ENCODE measurements around the gene TIMP2.
"Not testable (repeated sequence)": the region's sequence is repeated elsewhere in the genome, so short reads cannot be mapped to it uniquely, and the experiment has no call there.

TIMP2 gene

DNA sequence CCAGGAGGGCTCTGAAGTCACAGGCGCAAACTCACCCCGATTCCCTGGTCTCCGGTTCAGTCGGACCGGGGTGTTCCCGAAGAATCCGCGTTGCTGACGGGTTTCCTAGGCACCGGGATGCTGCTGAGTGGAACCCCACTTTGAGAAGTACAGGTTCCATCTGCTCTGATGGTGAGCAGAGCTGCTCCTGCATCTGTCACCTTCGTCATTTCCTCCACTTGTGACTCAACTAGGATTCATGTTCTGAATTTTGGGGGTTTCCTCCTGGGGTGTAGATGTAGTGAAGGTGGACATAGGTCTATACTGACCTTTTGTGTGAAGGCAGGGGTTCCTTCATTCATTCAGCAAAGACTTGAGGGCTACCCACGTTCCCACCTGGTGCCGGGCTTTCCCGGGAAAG lies 29.5 kb upstream of the TIMP2 start:
- no peak for DNase-seq

DNA sequence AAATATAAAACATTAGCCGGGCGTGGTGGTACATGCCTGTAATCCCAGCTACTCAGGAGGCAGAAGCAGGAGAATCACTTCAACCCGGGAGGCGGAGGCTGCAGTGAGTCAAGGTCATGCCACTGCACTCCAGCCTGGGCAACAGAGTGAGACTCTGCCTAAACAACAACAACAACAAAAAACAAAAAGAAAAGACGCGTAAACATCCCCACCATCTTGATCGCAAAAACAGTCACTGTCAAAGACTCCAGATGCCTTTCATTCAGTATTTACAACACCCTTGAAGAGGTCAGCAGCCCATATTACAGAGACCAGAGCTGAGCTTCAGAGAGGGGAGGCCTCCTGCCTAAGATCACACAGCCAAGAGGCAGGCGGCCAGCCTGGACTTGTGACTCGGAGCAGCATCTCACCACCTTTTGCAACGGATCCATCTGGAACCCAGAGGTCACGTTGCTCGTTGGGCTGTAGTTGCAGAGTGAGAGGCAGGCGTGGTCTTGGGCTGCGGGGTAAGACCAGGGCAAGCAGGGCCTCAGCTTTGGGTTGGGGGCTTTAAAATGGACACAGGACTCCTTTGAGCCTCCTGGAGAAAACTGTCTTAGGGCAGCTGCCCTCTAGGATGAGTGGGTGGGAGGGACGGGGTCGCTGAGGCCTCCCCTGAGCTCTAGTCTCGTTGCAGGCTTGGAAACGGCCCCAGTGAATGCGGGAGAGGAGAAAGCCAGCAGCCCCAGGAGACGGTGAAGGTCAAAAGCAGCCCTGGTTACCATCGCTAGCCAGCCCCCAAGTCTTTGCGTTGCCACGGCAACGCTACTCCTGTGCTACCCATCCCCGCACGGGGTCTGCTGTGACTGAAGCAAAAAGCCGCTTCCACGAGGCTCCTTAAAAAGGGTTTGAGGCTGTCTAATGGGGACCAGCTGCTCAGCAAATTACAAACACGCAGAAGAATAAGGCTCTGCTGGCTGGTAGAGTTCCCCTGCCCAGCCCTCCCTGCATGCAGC lies 28.5 kb upstream of the TIMP2 start:
- DNase-seq: no peak

DNA sequence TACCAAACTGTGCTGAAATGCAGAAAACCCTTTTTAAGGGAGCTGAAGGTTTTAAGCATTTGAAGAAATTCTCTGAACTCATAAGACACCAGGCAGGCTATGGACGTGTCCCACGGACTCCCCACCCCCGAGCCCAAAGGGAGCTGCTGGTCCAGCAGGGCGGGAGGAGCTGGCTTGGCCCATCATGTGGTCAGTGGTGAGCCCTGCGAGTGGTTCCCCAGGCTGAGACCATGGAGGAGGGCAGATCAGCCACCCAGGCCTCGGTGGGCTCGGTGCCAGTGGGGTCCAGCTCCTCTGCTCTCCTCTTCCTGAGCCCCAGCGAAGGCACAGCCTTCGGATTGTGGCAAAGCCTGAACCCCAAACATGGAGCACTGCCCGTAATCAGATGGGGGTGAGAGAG lies 27.5 kb upstream of the TIMP2 start:
- DNase-seq: no peak

DNA sequence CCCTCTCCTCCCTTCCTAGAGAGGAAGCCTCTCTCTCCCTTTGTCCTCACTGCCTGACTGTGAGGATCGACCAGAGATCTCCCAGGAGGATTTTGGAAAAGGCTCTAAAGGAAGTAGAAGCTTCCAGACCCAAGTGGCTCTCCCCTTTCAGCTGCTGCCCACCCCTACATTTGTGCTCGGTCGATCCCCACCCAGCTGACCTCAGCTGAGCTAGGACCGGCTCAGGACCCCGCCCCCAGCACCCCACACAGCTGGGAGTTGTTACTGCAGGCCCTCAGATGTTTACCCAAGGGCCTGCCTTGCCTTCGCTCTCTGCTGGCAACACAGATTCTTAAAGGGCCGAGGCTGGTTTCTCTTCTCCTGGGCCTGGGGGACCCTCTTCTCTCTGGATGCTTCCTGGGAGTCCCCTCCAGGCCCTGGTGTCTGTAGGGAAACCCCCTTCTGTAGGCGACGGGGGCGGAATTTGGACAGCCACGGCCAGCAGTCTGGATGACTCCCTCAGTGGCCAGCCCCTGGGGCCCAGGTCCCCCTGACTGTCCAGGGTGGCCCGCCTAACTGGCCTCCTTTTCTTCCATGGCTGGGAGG lies 26.9 kb upstream of the TIMP2 start:
- no peak for DNase-seq

DNA sequence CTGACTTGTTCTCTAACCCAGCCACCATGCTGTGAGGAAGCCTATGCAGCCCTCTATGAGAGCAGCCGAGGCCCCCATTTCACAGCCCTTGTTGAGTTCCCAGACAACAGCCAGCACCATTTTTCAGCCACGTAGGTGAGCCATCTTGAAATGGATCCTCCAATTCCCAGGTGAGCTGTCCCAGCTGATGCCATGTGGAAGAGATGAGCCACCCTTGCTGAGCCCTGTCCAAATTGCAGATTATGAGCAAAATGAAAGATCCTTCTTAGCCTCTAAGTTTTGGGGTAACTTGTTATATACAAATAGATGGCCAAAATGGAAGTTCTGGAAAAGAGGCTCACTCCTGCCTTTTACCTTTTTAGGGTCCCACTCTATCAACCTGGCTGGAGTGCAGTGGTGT lies 25.7 kb upstream of the TIMP2 start:
- DNase-seq: no peak

DNA sequence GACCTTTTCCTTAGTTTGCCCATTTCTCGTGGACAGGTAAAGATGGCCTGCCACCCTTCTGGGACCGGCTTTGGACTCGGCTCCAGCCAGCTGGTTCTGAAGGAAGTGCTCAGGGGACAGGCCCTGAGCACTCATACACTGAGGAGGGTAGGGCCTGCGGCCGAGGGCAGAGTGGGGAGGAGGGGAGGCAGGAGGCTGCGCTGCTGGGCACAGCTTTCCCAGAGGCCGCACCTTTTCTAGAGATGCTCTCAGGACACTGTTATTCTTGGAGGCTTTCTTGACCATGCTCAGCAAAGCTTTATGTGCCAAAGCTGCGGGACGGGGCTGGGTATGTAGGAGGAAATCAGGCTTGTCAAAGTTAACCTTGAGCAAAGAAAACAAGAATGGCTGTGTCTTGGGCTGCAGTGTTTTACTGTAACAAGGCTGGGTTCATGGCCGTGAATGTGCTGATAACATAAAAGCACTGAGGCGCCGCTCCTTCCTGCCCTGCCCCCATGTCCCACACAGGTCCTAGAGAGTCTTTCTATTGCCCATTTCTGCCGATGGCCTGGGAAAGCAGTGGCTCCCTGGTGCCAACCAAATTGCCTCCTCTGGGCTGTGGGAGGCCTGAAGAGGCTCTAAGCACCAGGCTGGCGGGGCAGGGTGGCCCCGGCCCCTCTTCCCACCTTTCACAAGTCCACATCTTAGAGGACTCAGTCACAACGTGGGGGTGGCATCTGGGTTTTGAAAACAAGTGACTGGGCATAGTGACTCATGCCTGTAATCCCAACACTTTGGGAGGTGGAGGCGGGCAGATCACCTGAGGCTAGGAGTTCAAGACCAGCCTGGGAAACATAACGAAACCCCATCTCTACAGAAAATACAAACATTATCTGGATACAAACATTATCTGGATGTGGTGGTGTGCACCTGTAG lies 22.3 kb upstream of the TIMP2 start:
- no peak for DNase-seq

DNA sequence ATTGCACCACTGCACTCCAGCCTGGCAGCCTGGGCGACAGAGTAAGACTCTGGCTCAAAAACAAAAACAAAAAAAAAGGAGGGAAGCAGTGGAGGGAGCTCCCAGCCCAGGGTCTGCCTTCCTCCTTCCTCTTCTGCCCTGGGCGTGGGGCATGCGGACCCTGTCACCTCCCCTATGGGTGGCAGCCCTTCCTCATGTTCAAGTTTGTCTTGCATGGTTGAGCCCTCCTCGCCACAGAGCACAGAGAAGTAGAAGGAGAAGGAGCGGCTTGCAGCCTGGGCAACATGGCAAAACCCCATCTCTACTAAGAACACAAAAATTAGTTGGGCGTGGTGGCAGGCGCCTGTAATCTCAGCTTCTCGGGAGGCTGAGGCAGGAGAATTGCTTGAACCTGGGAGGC lies 21.4 kb upstream of the TIMP2 start:
- DNase-seq: no peak

DNA sequence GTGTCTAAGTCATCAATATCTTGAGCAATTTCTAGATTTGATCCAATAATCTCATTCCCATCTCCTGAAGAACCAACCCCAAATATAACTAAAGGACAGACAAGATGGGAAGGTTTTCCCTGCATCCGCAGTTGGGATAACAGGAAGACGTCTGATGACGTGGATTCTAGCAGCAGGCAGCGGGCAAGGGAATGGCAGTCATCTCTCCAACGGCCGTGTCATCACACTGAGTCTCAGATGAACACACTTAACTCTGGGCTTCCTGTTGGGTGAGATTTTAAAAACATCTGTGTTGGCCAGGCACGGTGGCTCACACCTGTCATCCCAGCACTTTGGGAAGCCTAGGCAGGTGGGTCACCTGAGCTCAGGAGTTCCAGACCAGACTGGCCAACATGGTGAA lies 20.9 kb upstream of the TIMP2 start:
- DNase-seq: no peak

DNA sequence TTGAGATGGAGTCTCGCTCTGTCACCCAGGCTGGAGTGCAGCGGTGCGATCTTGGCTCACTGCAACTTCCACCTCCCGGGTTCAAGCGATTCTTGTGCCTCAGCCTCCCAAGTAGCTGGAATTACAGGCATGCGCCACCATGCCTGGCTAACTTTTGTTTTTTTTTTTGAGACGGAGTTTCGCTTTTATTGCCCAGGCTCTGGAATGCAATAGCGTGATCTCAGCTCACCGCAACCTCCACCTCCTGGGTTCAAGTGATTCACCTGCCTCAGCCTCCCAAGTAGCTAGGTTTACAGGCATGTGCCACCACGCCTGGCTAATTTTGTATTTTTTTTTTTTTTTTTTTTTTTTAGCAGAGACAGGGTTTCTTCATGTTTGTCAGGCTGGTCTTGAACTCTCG lies 20.3 kb upstream of the TIMP2 start:
- not testable (repeated sequence) for DNase-seq

DNA sequence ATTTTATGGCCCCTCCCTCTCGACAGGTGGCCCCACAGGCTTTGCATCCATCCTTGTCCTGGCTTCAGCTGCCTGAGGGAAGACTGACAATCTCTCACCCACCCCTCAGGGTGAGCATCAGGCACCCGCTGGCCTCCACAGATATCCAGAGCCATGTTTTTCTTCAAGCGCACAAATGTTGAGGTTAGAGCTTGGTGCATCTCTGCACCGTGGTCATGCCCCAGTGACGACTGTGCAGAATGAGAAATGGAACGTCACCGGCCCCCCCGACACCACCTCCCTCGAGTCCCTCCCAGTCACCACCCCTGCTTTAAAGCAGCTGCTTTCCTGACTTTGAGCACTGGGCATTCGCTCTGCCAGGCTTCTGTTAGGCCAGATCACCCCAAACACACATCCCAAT lies 19.8 kb upstream of the TIMP2 start:
- DNase-seq: peak; percentile 13

DNA sequence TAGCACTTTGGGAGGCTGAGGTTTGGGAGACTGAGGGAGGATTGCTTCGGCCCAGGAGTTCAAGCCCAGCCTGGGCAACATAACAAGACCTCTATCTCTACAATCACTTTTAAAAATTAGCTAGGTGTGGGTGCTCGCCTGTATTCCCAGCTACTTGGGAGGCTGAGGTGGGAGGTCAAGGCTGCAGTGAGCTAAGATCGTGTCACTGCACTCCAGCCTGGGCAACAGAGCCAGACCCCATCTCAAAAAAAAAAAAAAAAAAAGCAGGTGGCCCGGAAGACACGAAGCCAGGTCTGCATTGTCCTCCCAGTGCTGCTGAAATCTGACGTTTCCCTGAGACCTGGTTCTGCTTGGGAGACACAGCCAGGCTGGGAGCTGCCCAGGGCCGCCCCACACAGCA lies 18.8 kb upstream of the TIMP2 start:
- DNase-seq: no peak

DNA sequence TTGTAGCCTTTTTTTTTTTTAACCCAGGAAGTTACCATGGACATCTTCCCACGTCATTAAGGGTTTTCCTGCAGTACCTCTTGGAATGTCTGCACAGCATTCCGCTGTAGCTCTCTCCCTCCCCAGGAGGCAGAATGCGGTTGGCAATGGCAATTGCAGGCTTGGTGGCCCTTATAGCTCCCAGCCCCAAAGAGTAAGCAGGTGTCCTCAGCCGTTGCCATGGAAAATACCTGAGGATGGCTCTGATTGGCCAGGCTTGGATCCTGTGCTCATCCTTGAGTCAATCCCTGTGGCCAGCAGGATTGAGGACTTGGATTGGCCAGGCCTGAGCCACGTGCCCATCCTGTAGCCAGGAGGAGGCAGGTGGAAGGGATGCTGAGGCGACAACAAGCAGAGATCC lies 15.5 kb upstream of the TIMP2 start:
- DNase-seq: peak; percentile 94

DNA sequence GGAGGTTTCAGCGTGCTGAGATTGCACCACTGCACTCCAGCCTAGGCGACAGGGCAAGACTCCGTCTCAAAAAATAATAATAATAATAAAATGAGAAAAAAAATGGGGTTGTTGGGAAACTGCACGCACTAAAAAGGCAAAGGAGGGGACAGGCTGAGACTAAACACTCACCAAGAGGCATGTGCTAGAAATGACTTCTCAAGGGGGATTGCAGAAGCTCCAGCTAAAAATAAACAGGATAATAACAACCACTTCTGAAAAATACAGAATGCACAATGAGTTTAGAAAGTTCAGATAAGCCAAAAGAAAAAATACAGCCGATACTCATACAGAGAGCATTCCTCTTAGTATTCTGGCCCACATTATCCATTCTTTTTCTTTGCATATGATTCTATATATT lies 15.1 kb upstream of the TIMP2 start:
- DNase-seq: no peak

DNA sequence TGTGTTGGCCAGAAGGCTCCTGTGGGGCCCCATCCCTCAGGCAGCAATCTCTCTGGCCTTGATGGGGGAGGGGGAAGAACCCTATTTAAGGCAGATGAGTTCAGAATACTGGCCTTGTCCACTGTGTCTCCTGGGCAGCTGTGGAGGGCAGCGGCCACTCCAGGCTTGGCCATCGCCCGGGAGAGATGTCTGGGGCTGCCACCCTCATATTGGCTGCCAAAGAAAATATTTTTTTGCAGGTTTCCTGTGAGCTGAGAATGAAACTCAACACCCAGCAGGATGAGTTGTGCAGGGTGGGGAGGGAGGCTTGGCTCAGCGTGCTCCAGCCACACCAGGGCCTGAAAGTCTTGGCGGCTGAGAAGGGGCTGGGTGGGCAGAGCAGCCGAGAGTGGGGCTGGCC lies 14.4 kb upstream of the TIMP2 start:
- no peak for DNase-seq

DNA sequence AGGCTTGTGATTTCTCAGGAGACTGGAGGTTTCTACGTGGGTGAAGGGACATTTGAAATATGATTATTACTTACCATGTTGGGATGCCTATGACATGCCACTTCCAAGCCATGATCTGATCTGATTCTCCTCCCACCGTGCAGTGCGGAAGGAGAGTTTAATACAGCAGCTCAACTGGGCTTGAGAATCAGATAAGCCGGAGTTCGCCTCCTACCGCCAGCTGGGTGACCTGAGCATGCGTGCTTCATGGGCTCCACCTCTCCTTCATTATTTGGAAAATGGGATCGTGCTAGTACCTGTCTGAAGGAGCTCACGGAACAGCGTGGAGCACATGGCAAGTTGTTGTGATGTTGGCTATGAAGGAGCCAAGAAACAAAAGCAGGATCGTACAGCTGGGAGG lies 12.4 kb upstream of the TIMP2 start:
- DNase-seq: no peak

DNA sequence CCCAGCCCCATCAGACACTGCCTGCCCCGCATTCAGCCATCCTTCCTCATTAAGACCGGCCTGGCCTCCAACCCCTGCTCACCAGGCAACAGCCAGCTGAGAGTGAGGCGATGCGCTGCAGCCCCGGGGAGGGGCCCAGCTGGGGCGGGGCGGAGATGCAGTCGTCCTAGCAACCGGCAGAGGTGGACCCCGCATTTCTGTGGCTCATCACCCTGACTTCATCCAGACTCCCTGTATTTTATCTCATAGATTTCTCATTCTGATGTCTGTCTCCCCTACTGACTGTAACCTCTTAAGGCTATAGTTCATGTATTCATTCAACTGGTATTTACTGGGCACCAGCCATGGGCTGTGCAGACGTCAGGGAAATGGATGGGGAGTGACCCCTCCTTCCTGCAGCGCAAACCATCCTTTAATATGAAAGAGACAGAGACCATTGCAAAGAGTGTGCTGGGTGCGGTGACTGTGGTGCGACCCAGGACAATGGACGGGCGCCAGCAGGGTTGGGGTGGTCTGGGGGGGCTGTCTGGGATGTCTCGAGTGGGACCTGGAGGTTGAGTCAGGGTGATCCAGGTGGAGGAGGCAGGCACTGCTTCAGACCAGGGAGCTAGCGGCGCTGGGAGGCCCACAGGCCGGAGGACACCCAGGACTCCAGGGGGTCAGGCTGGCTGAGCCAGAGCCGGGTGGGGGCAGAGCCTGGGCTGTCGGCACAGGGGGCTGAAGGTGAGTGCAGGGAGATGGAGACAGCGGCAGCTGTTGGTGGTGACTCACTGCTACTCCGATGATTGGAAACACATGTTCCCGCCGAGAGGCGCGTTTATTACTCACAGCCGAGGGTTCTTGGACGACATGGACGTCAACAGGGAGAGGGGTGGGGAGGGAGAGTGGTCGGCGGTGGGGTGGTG lies 10.5 kb upstream of the TIMP2 start:
- DNase-seq: no peak

DNA sequence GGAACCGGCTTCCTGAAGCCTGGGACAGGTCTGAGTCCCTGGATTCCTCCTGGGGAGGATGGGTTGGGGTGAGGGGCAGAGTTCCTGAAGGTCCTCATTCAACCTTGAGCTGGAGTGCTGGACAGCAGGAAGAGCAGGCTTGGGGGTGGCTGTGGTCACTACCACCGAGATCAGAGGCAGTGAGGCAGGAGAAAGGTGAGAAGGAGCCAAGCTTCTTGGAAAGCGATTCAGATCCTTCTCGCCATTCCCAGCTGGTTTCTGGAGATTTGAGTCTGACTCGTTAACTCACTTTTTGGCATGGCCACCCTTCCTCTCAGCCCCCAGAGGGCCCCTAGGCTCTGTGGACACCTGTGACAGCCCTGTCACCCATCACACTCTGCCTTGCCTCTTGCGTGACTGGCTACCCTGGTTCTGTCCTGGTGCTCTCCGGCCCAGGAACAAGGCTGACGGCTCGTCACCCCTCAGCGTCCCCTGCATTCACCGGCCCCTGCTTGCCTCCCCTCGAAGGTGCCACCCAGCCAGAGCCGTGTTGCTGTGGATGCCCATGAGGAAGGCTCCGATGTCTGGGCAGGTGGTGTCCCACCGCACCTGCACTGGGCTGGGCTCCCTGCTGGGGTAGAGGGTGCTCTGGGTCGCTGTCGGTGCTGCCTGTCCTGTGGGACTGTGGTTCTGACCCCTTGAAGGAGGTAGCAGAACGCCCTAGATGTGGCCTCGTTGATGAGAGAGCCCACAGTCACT lies 9.7 kb upstream of the TIMP2 start:
- no peak for DNase-seq

DNA sequence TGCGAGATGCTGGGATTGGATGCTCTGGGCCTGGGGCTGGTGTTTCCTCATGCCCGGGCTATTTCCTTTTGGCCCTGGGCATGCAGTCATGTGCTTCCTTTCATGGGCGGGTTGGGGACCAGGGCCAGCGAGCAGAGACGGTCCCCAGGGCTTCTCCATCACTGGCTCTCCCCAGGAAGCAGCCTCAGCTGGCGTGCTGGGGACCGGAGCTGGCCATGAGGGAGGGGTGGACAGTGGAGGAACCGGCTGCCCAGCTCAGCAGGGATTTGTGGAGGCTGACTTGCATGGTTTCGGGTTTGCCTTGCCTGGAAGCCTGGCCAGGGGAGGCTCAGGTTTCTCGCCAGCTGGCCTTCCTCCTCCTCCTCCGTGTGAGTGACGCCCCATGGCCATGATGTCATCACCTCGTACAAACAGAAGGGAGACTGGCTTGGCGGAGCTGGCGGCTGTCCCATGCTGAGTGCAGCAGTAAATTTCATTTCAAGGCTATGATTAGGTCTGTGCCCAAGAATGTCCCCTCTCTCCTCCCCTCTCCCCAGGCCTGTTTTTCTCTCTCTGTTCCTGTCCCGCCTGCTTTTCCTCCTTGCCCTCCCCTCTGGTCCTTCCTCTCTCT lies 8.9 kb upstream of the TIMP2 start:
- DNase-seq: peak; percentile 94

DNA sequence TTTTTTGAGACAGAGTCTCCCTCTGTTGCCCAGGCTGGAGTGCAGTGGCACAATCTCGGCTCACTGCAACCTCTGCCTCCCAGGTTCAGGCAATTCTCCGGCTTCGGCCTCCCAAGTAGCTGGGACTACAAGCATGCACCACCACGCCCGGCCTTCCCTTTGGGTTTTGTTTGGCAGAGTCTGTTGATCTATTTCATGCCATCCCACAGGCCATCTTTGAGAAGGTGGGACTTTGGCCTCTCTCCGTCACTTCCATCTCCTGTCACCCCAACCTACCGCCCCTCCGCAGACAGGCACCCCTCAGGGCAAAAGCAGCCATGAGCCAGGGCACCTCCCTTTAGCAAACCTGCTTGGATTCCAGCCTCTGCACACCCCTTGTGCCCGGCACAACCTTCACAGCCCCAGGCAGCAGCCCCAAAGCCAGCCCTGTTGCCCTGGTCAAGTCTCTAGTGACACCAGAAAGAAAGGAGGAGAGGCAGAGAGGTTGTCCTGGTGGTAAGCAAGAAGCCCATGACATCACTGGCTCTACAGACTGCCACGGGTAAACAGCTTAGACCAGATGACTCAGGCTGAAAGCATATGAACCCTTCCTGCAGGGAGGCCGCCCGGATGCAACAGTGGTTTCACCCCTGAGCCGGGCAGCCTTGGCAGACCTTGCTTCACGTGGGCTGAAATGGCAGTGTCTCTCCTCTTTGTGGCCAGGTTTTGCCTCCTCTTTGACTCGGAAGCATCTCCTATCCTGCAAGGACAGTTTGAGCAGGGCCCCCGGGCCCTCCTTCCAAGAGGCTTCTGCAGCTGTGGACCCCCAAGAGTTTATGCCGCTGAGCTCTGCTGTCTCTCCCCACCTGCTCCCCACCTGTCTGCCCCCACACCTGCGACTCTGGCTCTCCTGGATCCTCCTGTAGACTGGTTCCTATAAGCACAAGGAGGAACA lies 8.1 kb upstream of the TIMP2 start:
- DNase-seq: peak; percentile 53
